KBM-7 (cell line): ENCODE data around the gene CCDC167.
A peak's percentile ranks its signal among the peaks of the same experiment; 100 is the strongest.
"Not testable (repeated sequence)": the region's sequence is repeated elsewhere in the genome, so short reads cannot be mapped to it uniquely, and the experiment has no call there.

Source experiments
- DNase-seq: peaks from one replicate; pipeline ENCODE4 v3.0.0-alpha.2; 2015
- in situ Hi-C: fragments of 300-500 bp; cut with MboI; formaldehyde crosslinking; loops from 2 replicates; pipeline ENCODE4 v1.14.3; 2020; ENCODE audit warnings: low sequenced_read_pairs, low pct_unique_long_range_greater_than_20kb, mixed read lengths

The CCDC167 gene

DNA sequence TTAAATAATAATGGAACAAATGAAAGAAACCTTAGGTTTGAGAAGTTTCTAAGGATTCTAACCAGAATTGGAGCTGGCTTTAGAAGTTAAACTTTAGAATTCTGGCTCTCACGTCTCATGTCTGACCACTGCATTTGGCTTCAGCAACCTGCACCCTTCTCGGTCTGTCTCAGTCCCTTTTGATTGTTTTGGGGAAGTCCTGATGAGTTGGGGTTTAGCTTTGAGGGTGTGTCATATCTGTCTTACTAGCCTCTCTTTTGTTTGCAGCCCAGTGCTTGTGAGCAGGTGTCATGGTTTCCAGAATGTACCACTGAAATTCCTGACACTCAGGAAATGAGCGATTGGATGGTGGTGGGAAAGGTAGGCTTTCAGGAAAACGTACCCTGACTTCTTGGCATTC is 49.7 kb downstream of the CCDC167 start:
- in situ Hi-C loops, result no loop called here
- no peak for DNase-seq

DNA sequence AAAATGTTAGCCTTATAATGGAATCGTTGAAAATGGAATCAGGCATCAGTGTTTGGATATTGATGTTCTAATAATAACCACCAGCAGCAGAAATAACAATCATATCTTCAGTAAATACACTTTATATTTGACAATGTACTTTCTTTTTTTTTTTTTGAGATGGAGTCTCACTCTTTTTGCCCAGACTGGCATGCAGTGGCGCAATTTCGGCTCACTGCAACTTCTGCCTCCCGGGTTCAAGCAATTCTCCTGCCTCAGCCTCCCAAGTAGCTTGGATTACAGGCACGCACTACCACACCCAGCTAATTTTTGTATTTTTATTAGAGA is 56.5 kb downstream of the CCDC167 start:
- DNase-seq, in situ Hi-C loops: not testable (repeated sequence)

GRCh38 chr6:37442416-37443215 is 57.1 kb downstream of the CCDC167 start:
- in situ Hi-C loops, result no loop called here
- no peak for DNase-seq

GRCh38 chr6:37441651-37442050 is 58.0 kb downstream of the CCDC167 start:
- DNase-seq, result no peak
- in situ Hi-C loops, result no loop called here

DNA sequence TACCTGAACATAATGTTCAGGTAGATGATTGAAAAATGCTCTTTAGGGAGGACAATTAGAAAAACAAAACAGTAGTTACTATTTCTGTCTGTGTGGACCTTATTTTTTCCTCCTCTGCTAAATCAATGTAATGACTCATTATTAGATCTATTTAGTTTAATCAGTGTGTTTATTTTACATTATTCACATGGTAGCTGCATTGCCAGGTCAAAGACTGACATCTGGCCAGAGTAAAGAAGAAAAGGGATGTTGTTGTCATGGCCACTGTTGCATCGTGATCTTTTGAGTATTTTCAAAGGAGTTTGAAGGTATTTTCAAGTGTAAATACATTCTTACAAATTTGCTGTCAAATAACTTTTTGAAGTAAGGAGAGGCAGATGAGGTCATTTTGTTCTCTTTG is 60.8 kb downstream of the CCDC167 start:
- in situ Hi-C loops, result no loop called here
- DNase-seq, result no peak

DNA sequence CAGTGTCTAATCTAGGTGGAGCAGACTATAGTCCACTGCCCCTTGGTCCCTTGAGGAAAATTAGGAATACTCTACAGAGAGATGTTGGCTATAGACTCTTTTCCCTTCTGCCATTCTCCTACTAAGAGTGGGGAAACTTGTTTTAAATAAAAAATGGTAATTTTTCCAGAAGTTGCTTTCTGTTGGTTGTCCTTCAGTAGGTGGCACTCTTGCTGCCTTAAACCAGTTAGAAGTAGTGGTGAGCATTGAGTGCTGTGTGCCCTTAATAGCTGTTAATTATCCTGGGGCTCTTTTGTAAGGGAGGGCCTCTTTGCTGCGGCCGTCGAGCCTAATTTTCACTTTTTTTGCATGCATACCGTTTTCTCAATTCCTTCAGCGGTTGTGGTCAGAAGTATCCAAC is 63.9 kb downstream of the CCDC167 start:
- no peak for DNase-seq
- in situ Hi-C loops, result no loop called here

DNA sequence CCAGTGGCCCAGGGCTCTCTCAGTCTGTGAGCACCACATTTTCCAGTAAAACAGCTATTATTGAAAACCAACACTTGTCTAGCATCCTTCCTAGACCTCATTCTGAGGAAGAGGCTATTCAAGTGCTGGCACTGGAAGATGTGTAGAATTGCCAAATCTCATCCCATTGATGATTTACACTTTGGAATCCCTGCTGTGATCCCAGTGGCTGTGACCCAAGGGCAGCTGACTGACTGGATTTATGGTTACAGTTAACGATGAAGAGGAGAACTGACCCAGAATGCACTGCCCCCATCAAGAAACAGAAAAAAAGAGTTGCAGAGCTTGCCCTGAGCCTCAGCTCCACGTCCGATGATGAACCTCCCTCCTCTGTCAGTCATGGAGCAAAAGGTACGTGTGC is 64.3 kb downstream of the CCDC167 start:
- no peak for DNase-seq
- in situ Hi-C loops, result no loop called here

DNA sequence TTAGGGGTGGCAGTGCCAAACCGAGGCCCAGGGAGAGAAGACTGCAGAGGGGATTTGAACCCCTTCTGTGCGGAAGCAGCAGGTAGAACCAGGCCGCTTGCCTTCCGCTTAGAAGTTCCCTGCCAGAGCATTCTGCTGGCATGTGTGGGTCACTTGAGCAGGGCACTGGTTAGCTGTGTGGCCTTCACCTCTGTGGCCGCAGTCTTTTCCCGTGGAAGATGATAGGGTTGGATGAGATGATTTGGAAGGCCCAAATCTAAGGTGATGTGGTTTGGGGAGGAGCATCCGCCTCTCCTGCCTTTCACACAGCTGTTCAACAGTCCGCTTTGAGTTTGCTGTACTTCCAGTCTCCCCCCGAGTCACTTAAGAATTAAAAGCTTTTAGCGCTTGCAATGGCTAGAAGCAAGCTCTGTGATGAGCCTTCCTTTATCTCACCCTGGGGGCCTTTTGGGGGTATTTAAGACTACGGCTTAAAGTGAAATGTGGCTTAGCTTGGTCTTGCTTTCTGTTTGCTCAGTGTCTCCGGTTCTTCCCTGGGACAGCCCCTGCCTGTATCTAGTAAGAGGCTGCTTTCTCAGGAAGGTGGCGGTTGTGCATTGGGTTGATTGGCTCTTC is 65.9 kb downstream of the CCDC167 start:
- peak; percentile 43 for DNase-seq
- in situ Hi-C loops, result no loop called here
